ENCODE results near the gene KCNQ1.

Gene KCNQ1

DNA sequence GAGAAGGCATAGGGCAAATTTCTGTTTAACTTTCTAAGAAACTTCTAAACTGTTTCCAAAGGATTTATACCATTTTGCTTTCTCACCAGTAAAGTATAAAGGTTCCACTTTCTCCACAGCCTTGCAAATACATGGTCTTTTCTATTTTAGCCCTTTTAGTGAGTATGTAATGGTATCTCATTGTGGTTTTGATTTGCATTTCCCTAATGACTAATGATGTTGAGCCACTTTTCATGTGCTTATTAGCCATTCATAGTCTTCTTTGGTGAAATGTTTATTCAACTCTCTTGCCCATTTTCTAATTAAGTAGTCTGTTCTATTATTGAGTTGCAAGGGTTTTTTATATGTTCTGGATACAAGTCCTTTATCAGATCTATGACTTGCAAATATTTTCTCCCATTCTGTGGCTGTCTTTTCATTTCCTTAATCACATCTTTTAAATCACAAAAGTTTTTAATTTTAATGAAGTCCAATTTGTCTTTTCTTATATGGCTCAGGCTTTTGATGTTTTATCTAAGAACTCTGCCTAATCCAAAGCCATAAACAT lies 338.8 kb downstream of the KCNQ1 start:
- DNase-seq (ENCODE audit: low read depth): no peak

DNA sequence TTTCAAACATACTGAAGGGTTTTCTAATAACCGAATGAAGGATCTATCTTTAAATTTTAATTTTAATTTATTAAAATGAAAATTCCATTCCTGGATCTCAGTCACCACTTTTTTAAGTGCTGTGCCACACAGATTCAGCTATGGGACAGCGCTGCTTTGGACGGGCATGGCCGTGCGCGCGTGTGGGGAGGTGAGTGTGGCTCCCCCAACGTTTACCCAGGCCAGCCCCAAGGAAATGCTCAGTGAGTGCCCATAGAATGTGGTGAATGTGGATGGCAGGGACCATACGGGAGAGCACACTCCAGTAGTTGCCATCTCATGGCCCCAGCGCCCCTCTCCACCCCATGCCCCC lies 343.0 kb downstream of the KCNQ1 start:
- no peak for DNase-seq (ENCODE audit: low read depth)

DNA sequence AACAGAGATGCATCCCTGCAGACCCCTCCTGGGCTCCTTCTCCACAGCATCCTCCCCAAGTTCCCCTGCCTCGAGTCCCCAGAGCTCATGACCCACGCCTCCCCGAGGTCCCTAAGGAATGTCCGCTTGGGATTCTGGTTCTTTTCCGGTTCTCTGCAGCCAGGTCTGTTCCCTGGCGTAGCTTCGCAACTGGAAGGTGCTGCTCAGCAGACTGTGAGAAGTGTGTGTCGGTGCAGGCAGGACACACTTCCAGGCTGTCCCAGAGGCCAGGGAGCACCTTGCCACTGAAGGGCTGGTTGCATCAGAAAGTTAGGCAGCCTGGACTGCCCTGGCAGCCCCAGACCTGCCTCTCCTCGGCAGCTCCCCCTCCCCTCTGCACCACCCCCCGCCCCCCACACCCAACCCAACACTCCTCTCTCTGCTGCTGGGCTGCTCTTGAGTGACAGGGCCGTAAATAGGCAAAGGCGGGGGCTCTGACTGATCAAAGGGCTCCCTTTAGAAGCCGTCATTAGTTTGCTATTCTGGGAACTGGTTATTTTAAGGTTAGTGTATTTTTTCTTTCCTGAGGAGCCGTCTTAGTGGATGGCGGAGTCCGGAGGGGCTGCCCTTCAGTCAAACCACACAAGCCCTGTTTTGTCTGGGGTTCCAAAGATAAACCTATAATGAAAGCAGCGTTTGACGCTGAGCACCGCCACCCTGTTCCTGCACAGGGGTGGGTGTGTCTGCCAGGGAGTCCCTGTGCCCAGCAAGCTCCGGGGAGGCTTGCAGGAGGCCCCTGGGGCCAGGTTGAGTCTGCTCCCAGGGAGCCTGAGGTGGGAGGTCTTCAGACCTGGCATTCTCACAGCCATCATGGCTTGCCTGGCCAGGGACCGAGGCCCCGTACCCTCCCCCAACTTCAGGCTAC lies 343.6 kb downstream of the KCNQ1 start:
- no peak for DNase-seq (ENCODE audit: low read depth)

DNA sequence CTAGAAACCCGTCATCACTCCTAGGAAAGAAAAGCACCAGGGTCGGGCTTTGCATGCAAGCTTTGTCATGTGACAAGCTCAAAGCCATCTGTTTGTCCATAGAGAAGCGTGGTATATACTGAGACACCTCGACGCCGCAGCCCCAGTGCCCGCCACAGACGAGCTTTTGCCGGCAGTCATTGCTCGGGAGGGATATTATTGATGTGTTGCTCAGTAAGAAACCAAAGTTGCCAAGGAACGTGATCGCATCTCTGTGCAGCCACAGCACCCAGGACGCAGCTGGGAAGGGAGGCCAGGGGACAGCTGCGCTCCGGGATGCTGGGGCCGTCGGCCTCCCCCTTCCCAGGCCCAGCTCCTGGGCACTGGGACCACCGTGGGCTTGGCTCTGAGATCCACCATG lies 344.5 kb downstream of the KCNQ1 start:
- DNase-seq (ENCODE audit: low read depth): no peak

DNA sequence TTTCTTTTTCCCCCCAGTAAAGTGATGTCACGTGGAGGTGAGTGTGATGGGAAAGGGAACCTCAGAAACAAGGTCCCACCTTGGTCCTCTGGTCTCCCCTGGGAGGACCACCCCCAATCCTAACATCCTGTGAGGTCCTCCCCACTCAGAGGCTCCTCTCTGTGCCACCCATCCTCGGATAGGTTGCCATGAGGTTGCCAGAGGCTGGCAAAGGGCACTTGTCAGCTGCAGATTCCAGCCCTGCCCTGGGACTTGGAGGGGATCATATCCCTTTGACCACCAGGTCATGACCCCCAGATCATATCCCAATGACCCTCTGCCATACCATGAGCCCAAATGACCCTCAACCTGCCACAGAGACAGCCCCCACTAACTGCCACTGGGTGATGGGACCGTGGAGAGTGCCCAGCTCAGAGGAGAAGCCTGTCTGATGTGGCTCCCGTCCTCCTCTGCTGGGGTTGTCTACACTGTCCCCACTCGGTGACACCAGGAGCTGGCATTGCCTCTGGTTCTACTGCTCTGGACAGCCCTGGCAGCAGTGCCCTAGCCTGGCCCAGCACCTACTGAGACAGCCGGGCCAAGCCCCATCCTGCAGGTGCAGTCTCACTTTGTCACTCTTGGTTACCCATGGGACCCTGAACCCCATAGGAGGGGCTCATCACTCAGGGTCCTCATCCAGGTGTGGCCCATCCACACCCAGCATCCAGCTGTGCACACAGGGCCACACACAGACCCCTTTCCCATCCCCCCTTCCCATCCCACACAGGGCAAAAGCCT lies 345.2 kb downstream of the KCNQ1 start:
- no peak for DNase-seq (ENCODE audit: low read depth)

DNA sequence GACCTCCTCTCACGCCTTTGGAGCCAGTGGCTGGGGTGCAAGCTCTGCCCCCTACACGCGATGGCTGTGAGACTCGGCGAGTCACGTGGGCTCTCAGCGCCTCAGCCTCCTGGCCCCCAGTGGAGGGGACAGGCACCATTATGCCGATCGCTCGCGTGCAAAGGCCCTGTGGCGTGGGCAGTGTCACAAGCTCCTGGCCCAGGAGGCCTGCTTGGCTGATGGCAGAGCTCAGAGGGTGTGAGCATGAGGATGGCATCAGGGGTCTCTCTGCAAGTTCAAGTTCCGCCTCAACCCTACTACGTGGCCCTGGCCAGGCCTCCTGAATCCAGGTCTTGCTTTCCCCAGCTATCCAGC lies 345.7 kb downstream of the KCNQ1 start:
- DNase-seq (ENCODE audit: low read depth): no peak

DNA sequence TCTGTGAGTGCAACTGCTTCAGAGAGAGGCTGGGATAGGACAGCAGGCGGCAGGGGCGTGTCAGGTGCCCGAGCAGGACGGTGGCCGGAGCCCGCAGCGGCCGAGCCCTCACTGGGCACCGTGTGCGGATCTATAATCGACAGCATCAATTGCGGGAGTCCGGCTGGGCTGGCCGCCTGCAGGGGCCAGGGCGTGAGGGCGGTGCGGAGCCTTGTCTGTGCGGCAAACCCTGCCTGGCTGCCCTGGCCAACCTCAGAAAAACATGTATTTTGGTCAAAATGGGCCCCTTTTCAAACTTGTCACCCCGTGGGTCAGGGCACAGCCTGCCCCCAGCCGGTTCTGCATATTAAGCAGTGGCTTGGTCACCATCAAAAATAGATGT lies 346.3 kb downstream of the KCNQ1 start:
- no peak for DNase-seq (ENCODE audit: low read depth)

DNA sequence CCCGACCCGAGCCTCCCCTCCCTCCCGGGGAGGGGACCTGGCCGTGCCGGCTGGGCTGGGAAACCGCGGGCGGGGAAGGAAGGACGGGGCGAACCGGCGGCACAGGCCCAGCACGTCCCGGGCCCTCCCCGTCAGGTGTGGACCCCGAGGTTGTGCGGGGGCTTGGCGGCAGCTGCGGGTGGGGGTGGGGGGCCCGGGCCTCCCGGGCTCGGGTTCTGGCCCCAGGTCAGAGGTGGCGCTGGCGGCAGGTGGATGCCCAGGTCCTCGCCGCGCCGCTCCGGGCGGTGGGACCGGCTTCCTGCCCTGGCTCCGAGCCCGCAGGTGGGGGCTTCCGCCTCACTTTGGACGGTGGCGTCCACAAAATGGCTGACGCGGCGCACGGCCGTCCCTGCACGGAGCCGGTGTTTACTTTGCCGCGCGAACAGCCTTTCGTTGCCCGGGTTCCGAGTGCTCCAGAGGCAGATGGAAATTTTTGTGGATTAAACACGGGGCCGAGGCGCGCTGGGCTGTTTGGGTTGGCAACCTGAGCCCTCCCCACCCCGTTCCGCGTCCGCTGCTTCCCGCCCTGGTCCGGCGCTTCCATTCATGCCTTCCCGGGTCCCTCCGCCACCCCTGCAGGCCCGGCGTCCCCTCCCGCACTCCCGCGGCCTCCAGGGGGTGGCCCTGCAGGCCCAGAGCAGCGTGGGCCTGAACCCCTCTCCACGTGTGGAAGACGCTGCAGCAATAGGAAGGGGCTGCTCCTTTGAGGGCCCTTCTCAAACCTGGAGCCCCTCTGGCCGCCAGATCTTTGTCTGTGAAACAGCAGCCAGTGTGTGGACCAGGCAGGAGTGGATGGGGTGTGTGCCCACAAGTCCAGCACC lies 346.9 kb downstream of the KCNQ1 start:
- no peak for DNase-seq (ENCODE audit: low read depth)

DNA sequence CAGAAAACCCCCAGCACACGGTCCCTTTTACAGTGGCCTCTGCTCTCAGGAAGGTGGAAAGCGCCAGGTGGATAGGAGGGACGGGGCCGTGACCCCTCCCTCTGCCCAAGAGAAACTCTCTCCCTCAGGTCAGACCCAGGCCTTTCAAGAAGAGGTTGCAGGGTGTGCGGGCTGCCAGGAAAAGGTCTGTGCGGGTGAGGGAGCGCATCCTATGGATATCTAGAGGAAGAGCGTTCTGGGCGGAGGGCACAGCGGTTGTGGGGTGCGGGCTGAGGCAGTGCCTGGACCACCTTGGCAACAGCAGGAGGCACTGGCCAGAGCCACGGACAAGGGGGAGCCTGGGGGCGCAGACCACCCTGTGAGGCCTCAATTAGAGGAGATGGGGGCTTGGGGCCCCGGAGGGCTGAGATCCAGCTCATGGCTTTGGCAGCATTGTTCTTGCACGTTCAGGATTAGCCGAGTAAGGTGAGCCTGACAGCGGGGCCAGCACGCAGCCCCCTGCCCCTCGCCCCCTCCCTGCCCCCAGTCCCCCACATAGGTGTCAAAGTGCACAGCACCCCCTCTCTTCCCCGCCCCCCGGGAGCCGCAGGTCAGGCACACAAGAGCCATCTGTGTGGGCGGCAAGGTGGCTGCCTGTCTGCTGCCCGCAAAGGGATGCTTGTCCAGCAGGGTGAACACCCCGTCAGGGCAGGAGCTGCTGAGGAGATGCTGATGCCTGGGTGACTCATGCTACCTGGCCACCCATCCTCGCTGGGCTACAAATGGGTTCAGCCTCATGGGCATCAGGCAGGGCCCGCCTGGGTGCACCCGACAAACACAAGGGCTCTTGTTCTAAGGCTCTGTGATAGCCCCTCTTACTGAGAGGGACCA lies 347.8 kb downstream of the KCNQ1 start:
- DNase-seq (ENCODE audit: low read depth): no peak

DNA sequence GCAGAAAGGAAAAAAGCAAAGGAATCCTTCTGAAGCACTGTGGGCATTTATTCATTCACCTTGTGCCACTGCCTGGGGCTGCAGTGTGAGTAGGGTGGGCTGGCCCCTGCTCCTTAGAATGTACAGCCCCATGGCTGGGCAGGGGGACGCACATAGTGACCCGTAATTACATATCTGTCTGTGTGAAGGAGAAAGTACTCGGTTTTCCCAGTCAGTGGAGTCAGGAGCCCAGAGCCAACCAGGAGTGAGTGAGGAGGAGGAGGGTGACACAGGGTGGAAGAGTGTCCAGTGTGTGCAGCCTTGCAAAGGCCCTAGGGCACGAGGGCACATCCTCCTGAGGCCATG lies 348.9 kb downstream of the KCNQ1 start:
- no peak for DNase-seq (ENCODE audit: low read depth)

DNA sequence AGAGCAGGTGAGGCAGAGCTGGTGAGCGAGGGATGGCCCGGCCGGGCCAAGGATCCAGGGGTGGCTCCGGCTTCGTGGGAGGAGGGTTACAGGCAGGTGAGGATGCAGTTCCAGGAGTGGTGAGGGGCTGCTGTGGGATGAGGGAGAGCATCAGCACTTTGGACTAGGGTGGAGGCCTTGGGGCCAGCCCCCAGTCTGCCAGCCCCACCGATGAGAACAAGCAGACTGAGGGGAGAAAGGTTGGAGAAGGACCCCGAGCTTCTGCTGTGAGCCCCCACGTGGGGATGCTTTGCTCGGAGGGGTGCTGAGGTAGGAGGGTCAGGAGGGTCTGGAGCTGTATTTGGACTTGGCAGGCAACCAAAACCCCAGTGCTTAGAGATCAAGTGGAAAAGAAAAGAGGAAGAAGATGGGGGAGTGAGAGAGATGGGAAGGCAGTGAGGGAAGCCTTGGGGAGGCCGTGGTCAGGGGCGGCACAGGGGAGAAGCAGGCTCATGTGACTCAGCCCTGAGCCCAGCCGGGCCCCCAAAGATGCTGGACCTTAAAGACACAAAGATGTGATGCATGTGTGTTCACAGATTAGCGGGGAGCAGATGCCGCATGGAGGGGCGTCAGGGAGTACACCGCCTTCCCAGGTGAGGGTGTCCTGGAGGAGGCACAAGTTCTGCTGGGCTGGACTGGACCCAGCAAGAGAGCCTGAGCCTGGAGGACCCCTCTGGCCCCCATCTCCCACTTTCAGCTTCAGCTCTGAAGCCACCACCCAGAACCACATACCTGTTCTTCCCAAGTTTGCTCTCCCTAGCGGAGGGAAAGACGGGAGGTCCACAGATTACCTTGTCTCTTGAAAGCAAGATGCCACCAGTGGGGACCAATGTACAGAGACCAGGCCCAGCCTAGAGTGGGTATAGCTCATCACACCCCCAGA lies 349.5 kb downstream of the KCNQ1 start:
- DNase-seq (ENCODE audit: low read depth): no peak

DNA sequence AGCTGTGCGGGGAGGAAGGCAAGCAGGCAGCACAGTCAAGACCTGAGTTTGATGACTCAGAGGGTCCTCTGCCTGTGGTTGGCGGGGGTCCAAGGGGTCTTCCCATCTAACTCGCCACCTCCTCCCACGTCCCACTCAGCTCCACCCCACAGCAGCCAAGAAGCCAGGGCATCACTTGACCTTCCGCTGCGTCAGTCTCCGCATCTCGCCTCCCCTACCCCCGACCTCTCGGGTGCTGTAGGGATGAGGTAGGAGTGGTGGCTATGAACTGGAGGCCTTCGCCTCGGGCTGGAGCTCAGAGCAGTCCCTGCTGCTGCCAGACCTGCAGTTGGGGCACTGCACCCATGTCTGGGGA lies 350.1 kb downstream of the KCNQ1 start:
- DNase-seq (ENCODE audit: low read depth): no peak

DNA sequence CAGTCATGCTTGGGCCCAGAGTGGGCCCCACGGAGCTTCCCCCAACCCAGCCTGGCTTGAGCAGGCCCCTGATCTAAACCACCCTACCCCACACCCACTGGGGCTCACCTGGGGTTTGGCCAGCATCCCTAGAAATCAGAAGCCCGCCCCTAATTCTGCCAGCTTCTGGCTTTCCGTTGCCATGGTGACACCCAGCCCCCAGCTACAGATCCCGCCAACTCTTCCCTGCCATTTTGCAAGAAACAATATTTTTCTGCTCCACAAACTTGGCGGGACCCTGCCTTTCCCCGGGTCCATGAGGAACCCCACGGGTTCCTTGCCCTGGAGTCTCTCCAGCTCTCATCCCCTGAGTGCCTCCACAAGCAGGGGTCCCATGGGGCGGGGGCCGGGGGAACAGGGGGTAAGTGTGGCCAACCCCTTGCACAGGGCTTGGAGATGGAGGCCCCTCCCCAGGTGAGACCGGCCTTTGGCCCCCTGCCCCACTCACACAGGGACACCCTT lies 350.7 kb downstream of the KCNQ1 start:
- DNase-seq (ENCODE audit: low read depth): no peak

DNA sequence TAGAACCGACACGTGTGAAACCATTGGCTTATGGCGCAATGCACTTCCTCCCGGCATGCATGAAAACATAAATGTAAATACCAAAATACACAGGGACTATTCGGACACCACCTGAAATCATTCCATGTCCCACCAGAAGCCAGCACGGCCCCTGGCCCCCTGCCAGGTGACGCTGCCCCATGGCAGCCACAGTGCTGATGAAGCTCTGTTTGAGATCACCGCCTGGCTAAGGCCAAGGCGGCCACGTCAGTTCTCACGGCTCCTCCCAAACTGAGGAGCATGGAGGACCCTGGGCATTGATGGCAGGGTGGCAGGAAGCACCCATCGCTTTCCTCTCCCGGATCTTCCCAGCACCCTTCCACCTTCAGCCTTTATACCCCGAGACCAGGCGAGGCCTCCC lies 351.3 kb downstream of the KCNQ1 start:
- DNase-seq (ENCODE audit: low read depth): no peak

DNA sequence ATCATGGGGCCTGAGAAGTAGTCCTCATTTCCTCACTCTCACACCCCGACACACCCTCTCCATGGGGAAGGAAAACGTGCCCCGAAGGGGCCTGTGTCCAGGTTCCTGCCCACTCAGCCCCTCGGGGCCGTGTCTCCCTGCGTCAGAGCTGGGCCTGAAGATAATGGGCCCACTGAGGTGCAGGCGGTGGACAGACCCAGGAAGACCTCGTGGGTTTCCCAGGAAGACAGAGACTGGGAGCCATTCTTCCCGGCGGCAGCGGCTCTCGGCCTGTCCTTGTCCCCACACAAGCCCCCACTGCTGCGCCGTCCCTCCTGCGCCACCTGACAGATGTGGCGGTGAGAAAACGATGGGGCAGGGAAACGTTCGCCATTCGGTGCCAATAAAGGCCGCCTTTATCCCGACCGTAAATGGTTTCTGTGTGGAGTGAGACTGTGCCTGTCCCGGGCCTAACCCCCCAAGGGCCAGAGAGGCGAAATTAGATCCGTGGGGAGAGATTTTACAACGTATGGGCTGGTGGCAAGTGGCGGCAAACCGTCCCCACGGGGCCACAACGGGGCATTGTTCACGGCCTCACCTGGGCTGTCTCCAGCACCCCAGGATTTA lies 351.8 kb downstream of the KCNQ1 start:
- DNase-seq (ENCODE audit: low read depth): no peak

DNA sequence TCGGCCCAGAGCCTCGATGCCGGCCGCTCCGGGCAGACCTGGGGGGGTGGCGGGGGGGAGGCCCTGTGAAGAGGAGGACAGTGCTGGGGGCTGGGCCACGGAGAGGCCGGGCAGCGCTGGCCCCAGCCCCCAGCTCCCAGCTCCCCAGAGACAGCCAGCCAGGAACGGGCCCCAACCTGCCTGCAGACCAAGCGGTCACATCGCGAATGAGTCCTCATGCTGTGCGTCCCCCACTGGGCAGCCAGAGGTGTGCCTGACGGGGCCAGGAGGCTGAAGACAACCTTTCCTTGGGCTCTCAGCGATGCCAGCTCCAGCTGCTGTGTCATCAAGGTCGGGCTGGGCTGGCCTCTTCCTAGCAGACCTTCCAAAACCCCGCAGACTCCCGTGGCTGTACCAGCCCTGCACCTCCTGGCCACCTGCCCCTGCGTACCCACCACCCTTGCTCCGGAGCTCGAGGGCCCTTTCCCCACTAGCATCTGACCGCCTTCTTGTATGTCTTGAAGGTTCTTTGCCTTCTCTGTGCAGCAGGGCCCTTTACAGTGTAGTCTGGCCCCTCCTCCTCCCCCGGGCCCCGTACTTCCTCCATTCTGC lies 352.4 kb downstream of the KCNQ1 start:
- no peak for DNase-seq (ENCODE audit: low read depth)

DNA sequence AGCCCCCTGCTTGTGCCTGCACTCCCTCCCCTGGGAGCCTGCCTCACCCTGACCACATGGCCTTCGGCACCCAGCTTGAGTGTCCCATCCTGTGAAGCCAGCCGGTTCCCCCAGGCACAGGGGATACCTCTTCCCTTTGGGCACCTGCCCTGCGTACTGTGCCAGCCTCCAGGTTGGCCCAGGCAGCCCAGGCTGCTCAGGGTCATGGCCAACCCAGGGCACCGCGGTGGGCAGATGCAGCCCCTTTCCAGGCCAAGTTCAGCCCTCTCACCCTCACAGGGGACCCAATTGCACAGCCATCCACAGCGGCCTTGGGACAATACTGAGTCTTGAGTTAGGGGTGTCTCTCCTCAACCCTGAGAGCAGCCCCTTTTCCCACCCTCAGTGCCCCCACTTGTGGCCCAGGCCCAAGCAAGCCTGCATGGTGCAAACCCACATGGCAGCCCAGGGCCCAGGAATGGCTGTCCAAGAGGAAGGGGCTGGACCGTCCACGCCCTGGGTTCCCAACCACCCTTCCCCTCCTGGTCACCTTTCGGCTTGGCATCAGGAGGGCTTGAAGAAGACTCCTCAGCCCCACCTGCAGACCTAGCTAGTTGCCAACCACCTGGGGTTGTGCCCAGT lies 353.0 kb downstream of the KCNQ1 start:
- no peak for DNase-seq (ENCODE audit: low read depth)

DNA sequence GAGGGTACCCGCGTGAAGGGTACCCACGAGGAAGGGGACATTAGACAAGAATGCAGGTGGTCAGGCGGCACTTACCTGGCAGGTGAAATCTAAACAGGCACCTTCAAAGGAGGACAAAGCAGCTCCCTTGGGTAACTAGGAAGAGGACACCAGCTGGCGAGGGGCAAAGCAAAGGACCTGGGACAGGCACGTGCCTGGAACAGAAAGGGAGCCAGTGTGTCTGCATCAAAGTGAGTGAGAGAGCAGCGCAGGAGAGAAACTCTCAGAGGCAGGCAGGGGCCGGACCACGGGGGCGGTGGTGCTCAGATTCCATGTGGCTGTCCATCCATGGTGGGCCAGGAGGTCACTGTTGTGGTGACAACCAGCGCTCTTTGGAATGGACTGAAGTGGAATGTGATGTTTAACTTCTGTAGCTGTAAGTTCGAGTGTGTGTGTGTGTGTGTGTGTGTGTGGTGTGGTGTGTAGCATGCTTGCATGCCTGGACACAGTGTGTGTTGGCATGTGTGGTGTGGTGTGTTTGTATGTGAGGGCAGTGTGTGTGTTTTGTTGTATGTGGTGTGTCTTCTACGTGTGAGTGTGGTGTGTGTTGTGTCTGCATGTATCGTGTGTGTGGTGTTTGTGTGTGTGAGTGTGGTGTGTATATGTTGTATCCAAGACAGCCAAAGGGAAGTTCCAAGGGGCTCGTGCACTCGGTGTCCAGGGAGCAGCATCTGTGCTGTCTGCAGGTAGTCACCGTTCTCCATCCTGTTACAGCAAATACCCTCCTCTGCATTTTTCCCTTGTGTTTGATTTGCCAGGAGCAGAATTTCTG lies 354.3 kb downstream of the KCNQ1 start:
- no peak for DNase-seq (ENCODE audit: low read depth)

Measured in T-helper 22 cell (primary cell).